K562 (cell line): ENCODE measurements around the gene DHRS3. TPM values are rescaled to one million over a fixed set of nuclear protein-coding genes. Genes with fewer than 3 reads are reported as not detected.

Experiments used
- DPF2 ChIP-seq: fragments of 450-650 bp; IDR thresholded peaks from 2 replicates; pipeline ENCODE4 v1.6.1; 2016
- JUND ChIP-seq, 2 experiments: IDR thresholded peaks; 2 replicates in 1 of 2; 3 replicates in 1 of 2; pipeline ENCODE4 v1.6.1; 2011; ENCODE audit warnings: borderline replicate concordance in 2 of 2, low read depth in 2 of 2, low read length in 2 of 2, improper control_type of control experiment in 1 of 2, missing biosample characterization in 1 of 2, missing genetic modification characterization in 1 of 2, missing genetic modification reagents in 1 of 2
- MYBL2 ChIP-seq, 2 experiments: fragments of 450-650 bp in 1 of 2; sonication (generic) in 1 of 2; formaldehyde crosslinking in 1 of 2; IDR thresholded peaks; 2 replicates each; pipeline versions ENCODE4 v1.6.1 to v1.8.1; 2017 to 2022; ENCODE audit warnings: borderline replicate concordance in 1 of 2, inconsistent platforms in 1 of 2, low read depth in 1 of 2, mild to moderate bottlenecking in 1 of 2, missing genetic modification reagents in 1 of 2, moderate library complexity in 1 of 2
- REST ChIP-seq, 2 experiments: fragments of 450-650 bp; formaldehyde crosslinking in 1 of 2; IDR thresholded peaks; 2 replicates each; pipeline versions ENCODE4 v1.4.0 to v1.6.1; 2014 to 2020; ENCODE audit warnings: mild to moderate bottlenecking in 2 of 2, borderline replicate concordance in 1 of 2, low read depth in 1 of 2
- polyA plus RNA-seq, 8 experiments: library from polyadenylated mRNA; depleted of rRNA in 4 of 8; stranded (reverse) in 5 of 8; unstranded in 3 of 8; fragments of >200 nt; fragmentation: Nextera tagmentation in 2 of 8; fragmentation: Illumina TruSeq in 1 of 8; extraction: Ambion mirVana in 2 of 8; extraction: Trizol in 1 of 8; gene quantifications; 2 replicates each; pipeline versions ENCODE4 v1.2.1 to v1.2.3, GENCODE V29; 2011 to 2014; ENCODE audit warnings: inconsistent platforms in 1 of 8, missing spikeins in 1 of 8
- total RNA-seq, 7 experiments: library from RNA; depleted of rRNA in 6 of 7; stranded (reverse); fragments of >200 nt in 6 of 7; fragmentation: Illumina TruSeq in 2 of 7; extraction: Trizol in 2 of 7; gene quantifications; 2 replicates each; pipeline versions ENCODE4 v1.2.1 to v1.2.3, GENCODE V29; 2011 to 2021; ENCODE audit warnings: low replicate concordance in 1 of 7
- TF ChIP-seq, protein P1 (sequence below): sonication (generic); formaldehyde crosslinking; IDR thresholded peaks from 2 replicates; pipeline ENCODE4 v1.8.1; 2023; ENCODE audit warnings: missing genetic modification reagents, mild to moderate bottlenecking, borderline replicate concordance
- TF ChIP-seq, protein P2 (sequence below): fragments of 450-650 bp; IDR thresholded peaks from 2 replicates; pipeline ENCODE4 v1.6.1; 2018; ENCODE audit not compliant: partially characterized antibody

The DHRS3 gene
- total and polyA plus RNA-seq, 9 of the 15 experiments (the other 6 are each of a cell fraction or from before 2014, with no cell fraction given), result 21.0 to 116 (median 58.7) TPM

DNA sequence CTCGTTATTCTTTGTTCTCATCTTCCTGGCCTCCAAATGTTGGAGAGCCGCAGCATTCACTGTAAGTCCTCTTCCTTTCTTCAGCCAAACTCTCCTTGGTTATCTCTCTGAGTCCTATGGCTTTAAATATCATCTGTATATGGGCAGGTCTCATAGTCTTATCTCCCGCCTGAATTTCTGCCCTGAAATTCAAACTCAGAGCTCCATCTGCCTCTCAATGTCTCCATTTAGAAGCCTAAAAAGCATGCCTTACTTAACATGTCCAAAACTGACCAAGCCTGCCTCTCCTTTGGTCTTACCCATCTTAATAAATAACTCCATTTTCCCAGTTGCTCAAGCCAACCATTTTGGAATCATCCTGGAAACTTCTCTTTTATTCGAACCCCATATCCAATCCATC is 80.7 kb downstream of the DHRS3 start (continued):
- TF ChIP-seq, protein P1, sequence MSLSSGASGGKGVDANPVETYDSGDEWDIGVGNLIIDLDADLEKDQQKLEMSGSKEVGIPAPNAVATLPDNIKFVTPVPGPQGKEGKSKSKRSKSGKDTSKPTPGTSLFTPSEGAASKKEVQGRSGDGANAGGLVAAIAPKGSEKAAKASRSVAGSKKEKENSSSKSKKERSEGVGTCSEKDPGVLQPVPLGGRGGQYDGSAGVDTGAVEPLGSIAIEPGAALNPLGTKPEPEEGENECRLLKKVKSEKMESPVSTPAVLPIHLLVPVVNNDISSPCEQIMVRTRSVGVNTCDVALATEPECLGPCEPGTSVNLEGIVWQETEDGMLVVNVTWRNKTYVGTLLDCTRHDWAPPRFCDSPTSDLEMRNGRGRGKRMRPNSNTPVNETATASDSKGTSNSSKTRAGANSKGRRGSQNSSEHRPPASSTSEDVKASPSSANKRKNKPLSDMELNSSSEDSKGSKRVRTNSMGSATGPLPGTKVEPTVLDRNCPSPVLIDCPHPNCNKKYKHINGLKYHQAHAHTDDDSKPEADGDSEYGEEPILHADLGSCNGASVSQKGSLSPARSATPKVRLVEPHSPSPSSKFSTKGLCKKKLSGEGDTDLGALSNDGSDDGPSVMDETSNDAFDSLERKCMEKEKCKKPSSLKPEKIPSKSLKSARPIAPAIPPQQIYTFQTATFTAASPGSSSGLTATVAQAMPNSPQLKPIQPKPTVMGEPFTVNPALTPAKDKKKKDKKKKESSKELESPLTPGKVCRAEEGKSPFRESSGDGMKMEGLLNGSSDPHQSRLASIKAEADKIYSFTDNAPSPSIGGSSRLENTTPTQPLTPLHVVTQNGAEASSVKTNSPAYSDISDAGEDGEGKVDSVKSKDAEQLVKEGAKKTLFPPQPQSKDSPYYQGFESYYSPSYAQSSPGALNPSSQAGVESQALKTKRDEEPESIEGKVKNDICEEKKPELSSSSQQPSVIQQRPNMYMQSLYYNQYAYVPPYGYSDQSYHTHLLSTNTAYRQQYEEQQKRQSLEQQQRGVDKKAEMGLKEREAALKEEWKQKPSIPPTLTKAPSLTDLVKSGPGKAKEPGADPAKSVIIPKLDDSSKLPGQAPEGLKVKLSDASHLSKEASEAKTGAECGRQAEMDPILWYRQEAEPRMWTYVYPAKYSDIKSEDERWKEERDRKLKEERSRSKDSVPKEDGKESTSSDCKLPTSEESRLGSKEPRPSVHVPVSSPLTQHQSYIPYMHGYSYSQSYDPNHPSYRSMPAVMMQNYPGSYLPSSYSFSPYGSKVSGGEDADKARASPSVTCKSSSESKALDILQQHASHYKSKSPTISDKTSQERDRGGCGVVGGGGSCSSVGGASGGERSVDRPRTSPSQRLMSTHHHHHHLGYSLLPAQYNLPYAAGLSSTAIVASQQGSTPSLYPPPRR (CRISPR knock-in tag), result no peak
- TF ChIP-seq DPF2 (peak; percentile 19; the same call in 1 of the 2 replicates), JUND (IDR thresholded peaks at IDR 0.05; ENCODE audit: borderline replicate concordance, low read depth, low read length) (peak; percentile 12; the same call in 1 of the 2 replicates), JUND (tag; IDR thresholded peaks at IDR 0.05; ENCODE audit: borderline replicate concordance, low read depth, low read length) (peak; percentile 10; the same call in 1 of the 3 replicates), MYBL2 (IDR thresholded peaks at IDR 0.05; ENCODE audit: low read depth) (peak; percentile 22; the same call in 1 of the 2 replicates), MYBL2 (CRISPR knock-in tag; IDR thresholded peaks at IDR 0.05; ENCODE audit: borderline replicate concordance) (no peak), REST (IDR thresholded peaks at IDR 0.05; ENCODE audit: borderline replicate concordance) (peak; percentile 57; the same call in 1 of the 2 replicates), REST (CRISPR knock-in tag; IDR thresholded peaks at IDR 0.05; ENCODE audit: low read depth) (no peak)
- TF ChIP-seq, protein P2, sequence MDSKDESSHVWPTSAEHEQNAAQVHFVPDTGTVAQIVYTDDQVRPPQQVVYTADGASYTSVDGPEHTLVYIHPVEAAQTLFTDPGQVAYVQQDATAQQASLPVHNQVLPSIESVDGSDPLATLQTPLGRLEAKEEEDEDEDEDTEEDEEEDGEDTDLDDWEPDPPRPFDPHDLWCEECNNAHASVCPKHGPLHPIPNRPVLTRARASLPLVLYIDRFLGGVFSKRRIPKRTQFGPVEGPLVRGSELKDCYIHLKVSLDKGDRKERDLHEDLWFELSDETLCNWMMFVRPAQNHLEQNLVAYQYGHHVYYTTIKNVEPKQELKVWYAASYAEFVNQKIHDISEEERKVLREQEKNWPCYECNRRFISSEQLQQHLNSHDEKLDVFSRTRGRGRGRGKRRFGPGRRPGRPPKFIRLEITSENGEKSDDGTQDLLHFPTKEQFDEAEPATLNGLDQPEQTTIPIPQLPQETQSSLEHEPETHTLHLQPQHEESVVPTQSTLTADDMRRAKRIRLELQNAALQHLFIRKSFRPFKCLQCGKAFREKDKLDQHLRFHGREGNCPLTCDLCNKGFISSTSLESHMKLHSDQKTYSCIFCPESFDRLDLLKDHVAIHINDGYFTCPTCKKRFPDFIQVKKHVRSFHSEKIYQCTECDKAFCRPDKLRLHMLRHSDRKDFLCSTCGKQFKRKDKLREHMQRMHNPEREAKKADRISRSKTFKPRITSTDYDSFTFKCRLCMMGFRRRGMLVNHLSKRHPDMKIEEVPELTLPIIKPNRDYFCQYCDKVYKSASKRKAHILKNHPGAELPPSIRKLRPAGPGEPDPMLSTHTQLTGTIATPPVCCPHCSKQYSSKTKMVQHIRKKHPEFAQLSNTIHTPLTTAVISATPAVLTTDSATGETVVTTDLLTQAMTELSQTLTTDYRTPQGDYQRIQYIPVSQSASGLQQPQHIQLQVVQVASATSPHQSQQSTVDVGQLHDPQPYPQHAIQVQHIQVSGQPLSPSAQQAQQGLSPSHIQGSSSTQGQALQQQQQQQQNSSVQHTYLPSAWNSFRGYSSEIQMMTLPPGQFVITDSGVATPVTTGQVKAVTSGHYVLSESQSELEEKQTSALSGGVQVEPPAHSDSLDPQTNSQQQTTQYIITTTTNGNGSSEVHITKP, result peak; percentile 6
